ENCODE measurements around the gene PSMD9. TPM values are rescaled to one million over a fixed set of nuclear protein-coding genes. Genes with fewer than 3 reads are reported as not detected.
"Not testable (repeated sequence)": the region's sequence is repeated elsewhere in the genome, so short reads cannot be mapped to it uniquely, and the experiment has no call there.

PSMD9 gene
- total RNA-seq, 1 donor from 2014 or later = 38.8 TPM

DNA sequence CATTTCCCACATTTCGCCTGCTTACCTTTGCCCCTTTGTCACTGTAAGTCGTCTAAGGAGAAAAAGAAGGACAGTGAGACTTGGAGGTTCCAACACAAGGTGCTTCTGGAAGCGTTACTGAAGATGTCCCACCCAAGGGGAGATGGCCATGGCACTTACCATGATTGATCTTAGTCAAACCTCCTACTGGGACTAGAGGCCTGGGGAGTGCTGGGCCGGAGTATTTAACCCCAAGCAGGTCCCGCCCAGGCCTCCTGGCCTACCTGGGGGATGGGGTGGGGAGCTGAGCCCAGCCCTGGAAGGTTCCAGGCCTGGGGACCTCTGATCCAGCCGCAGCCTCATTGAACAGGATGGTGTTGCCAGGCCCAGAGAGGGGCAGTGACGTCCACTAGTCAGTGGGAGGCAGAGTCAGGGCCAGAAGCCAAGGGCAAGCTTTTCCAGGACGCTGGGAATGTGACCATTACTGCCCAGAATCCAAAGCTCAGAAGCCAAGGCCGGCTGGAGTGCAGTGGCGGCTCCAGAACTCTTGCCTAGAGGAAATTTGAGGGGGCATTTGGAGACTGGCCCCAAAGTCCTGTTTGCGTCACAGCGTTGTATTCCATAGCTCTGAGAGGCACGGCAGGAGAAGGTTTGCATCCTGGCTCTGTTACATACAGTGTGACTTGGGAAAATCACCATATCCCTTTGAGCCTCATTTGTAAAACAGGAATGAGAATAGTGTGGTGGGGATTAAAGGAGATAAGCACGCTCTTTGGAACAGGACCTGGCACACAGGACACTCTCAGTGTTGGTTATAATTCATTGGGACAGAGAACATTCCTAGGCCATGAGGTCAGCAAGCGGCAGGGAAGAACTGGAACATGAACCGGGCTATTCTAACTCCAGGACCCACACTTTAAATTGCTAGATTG is 29.7 kb upstream of the PSMD9 start, which contains the start of gene HPD:
Gene HPD (minus strand): TSS at position 198 of the 911 bp plus-strand sequence. CDS start 36 bp downstream, at position 162.
- peaks cover 3% of the 10 kb centered on the region for H3K27me3 Mint-ChIP-seq
- peak within 1 kb of the TSS; percentile 41 for H3K27ac Mint-ChIP-seq
- no peak within 1 kb of the TSS for H3K4me3 Mint-ChIP-seq (ENCODE audit: low read depth)
- peaks cover 17% of the 10 kb centered on the region for H3K4me1 Mint-ChIP-seq (ENCODE audit: low read depth)
- no peaks in the 10 kb centered on the region for H3K9me3 Mint-ChIP-seq (ENCODE audit: low read depth)
- no peak for TF ChIP-seq CTCF (IDR thresholded peaks at IDR 0.05; ENCODE audit: unreplicated experiment)
- H3K36me3 Mint-ChIP-seq (ENCODE audit: insufficient read depth) = no peaks in the 10 kb centered on the region
- no peak for DNase-seq (ENCODE audit: low spot score, unreplicated experiment)

GRCh38 chr12:121860257-121860656 is 28.3 kb upstream of the PSMD9 start:
- H3K27ac Mint-ChIP-seq = no peak overlapping the region
- H3K27me3 Mint-ChIP-seq = peaks cover 3% of the 10 kb centered on the region
- DNase-seq (ENCODE audit: low spot score, unreplicated experiment) = no peak
- TF ChIP-seq CTCF (IDR thresholded peaks at IDR 0.05; ENCODE audit: unreplicated experiment) = no peak
- no peak overlapping the region for H3K4me3 Mint-ChIP-seq (ENCODE audit: low read depth)
- no peaks in the 10 kb centered on the region for H3K36me3 Mint-ChIP-seq (ENCODE audit: insufficient read depth)
- H3K4me1 Mint-ChIP-seq (ENCODE audit: low read depth) = peaks cover 17% of the 10 kb centered on the region
- no peaks in the 10 kb centered on the region for H3K9me3 Mint-ChIP-seq (ENCODE audit: low read depth)

DNA sequence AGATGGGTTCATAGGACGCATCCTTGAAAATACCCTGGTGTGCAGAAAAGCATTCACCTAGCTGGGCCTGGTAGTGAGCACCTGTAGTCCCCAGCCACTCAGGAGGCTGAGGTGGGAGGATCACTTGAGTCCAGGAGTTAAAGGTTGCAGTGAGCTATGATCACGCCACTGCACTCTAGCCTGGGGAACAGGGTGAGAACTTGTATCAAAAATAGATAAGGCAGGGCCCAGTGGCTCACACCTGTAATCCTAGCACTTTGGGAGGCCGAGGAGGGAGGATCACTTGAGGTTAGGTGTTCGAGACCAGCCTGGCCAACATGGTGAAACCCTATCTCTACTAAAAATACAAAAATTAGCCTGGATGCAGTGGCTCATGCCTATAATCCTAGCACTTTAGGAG is 27.9 kb upstream of the PSMD9 start:
- not testable (repeated sequence) for H3K36me3 Mint-ChIP-seq (ENCODE audit: insufficient read depth); DNase-seq (ENCODE audit: low spot score, unreplicated experiment); H3K27ac Mint-ChIP-seq; H3K27me3 Mint-ChIP-seq; H3K4me3 Mint-ChIP-seq (ENCODE audit: low read depth); H3K9me3 Mint-ChIP-seq (ENCODE audit: low read depth)
- peaks cover 17% of the 10 kb centered on the region for H3K4me1 Mint-ChIP-seq (ENCODE audit: low read depth)

- no peak overlapping the region for H3K4me3 Mint-ChIP-seq (ENCODE audit: low read depth)
- no peak for TF ChIP-seq CTCF (IDR thresholded peaks at IDR 0.05; ENCODE audit: unreplicated experiment)
- no peak for DNase-seq (ENCODE audit: low spot score, unreplicated experiment)
- H3K4me1 Mint-ChIP-seq (ENCODE audit: low read depth) = peaks cover 16% of the 10 kb centered on the region
- no peaks in the 10 kb centered on the region for H3K9me3 Mint-ChIP-seq (ENCODE audit: low read depth)
- no peak overlapping the region for H3K27ac Mint-ChIP-seq
- no peaks in the 10 kb centered on the region for H3K27me3 Mint-ChIP-seq
- H3K36me3 Mint-ChIP-seq (ENCODE audit: insufficient read depth) = no peaks in the 10 kb centered on the region
Measured at GRCh38 chr12:121861636-121862254, 26.8 kb upstream of the PSMD9 start.

DNA sequence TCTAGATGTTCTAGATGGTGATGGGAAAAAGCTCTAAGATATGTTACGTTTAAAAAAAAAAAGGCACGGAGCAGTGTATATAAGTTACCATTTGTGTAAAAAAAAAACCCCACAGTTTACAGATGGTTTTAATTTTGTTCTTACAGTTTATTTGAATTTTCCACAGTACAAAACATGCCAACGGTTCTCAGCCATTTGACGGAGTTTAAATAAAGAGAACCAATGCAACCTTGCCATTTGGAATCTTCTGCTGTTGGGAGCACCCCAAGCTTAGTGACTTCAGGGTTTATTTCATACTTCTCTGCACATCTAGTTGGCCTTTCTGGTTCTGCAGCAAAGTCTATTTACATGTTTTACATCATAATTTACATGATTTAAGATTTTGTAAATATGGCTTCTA is 22.3 kb upstream of the PSMD9 start:
- Mint-ChIP-seq H3K36me3 (ENCODE audit: insufficient read depth) (no peaks in the 10 kb centered on the region), H3K4me3 (ENCODE audit: low read depth) (no peak overlapping the region), H3K27ac (no peak overlapping the region), H3K27me3 (no peaks in the 10 kb centered on the region), H3K4me1 (ENCODE audit: low read depth) (peaks cover 3% of the 10 kb centered on the region), H3K9me3 (ENCODE audit: low read depth) (no peaks in the 10 kb centered on the region)
- no peak for TF ChIP-seq CTCF (IDR thresholded peaks at IDR 0.05; ENCODE audit: unreplicated experiment)
- no peak for DNase-seq (ENCODE audit: low spot score, unreplicated experiment)

DNA sequence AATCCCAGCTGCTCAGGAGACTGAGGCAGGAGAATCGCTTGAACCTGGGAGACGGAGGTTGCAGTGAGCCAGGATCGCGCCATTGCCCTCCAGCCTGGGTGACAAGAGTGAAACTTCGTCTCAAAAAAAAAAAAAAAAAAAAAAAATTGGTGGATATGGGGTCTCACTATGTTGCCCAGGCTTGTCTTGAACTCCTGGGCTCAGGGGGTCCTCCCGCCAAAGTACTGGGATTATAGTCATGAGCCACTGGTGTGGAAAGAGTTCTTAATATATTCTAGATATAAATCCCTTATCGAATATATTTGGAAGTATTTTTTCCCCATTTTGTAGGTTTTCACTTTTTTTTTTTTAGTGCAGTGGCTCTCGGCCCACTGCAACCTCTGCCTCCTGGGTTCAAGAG is 19.4 kb upstream of the PSMD9 start:
- not testable (repeated sequence) for H3K27me3 Mint-ChIP-seq; H3K9me3 Mint-ChIP-seq (ENCODE audit: low read depth); H3K4me1 Mint-ChIP-seq (ENCODE audit: low read depth); DNase-seq (ENCODE audit: low spot score, unreplicated experiment); H3K4me3 Mint-ChIP-seq (ENCODE audit: low read depth); H3K27ac Mint-ChIP-seq; H3K36me3 Mint-ChIP-seq (ENCODE audit: insufficient read depth)

Data from progenitor cell of endocrine pancreas (in vitro differentiated cells).